GM21423 (cell line): Measurements from ENCODE around the gene EXOSC2.

Experiments used
- ATAC-seq: cut with Tn5 transposase; IDR thresholded peaks from one replicate; pipeline ENCODE4 v1.9.1; 2021; ENCODE audit warnings: mild to moderate bottlenecking, moderate library complexity; ENCODE audit not compliant: unreplicated experiment

Gene EXOSC2

GRCh38 chr9:130696139-130696650 is 2.6 kb downstream of the EXOSC2 start:
- no peak for ATAC-seq

- no peak for ATAC-seq
Observed at GRCh38 chr9:130696996-130697395, 3.4 kb downstream of the EXOSC2 start.

GRCh38 chr9:130698514-130698913 is 4.9 kb downstream of the EXOSC2 start:
- ATAC-seq: no peak

- ATAC-seq: no peak
Observed at GRCh38 chr9:130699047-130699446, 5.5 kb downstream of the EXOSC2 start.

- no peak for ATAC-seq
Observed at GRCh38 chr9:130701059-130702022, 7.8 kb downstream of the EXOSC2 start.

- ATAC-seq: no peak
Observed at GRCh38 chr9:130703501-130703900, 9.9 kb downstream of the EXOSC2 start.

- ATAC-seq: no peak
Observed at GRCh38 chr9:130707225-130707976, 13.8 kb downstream of the EXOSC2 start.

GRCh38 chr9:130710822-130711352 is 17.3 kb downstream of the EXOSC2 start:
- ATAC-seq: no peak

- ATAC-seq: no peak
Observed at GRCh38 chr9:130711469-130711868, 17.9 kb downstream of the EXOSC2 start.

- peak; percentile 95 for ATAC-seq
Observed at GRCh38 chr9:130712564-130713285, 19.1 kb downstream of the EXOSC2 start.

- ATAC-seq: no peak
Observed at GRCh38 chr9:130713286-130713960, 19.8 kb downstream of the EXOSC2 start.

GRCh38 chr9:130714586-130715110 is 21.1 kb downstream of the EXOSC2 start:
- no peak for ATAC-seq

GRCh38 chr9:130715270-130715669 is 21.7 kb downstream of the EXOSC2 start:
- ATAC-seq: no peak

- ATAC-seq: no peak
Observed at GRCh38 chr9:130718562-130718961, 25.0 kb downstream of the EXOSC2 start.

GRCh38 chr9:130720762-130721161 is 27.2 kb downstream of the EXOSC2 start:
- ATAC-seq: no peak

GRCh38 chr9:130728721-130729120 is 35.1 kb downstream of the EXOSC2 start:
- ATAC-seq: no peak

GRCh38 chr9:130729145-130729544 is 35.6 kb downstream of the EXOSC2 start:
- no peak for ATAC-seq

- ATAC-seq: no peak
Observed at GRCh38 chr9:130731355-130731754, 37.8 kb downstream of the EXOSC2 start.

GRCh38 chr9:130732136-130732535 is 38.6 kb downstream of the EXOSC2 start:
- no peak for ATAC-seq

- ATAC-seq: no peak
Observed at GRCh38 chr9:130732793-130733221, 39.2 kb downstream of the EXOSC2 start.
